Right kidney (tissue), 1 donor: ENCODE measurements around the gene BNIP5.
"Not testable (repeated sequence)": the region's sequence is repeated elsewhere in the genome, so short reads cannot be mapped to it uniquely, and the experiment has no call there.

ENCODE experiments used
- DNase-seq: peaks from one replicate; pipeline ENCODE4 v3.0.0-alpha.2; 2016

Gene BNIP5

GRCh38 chr6:36343109-36343680 lies 6.5 kb upstream of the BNIP5 start:
- DNase-seq = no peak

- DNase-seq = peak; percentile 76
Measured at GRCh38 chr6:36340618-36341454, 4.1 kb upstream of the BNIP5 start.

DNA sequence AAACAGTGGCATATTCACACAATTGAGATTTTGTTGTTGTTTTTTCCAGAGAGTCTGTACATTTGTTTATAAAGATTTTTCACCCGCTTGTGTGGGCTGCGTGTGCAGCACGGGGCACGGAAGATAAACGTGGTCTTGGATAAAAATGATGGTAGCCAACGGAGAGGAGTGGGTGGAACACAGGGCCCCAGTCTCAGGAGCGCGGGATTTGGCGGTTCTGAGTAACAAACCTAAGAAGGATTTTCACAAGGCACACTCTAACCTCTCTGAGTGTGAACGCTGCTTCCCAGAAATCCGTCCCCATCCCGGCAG lies 3.6 kb upstream of the BNIP5 start:
- DNase-seq = no peak

DNA sequence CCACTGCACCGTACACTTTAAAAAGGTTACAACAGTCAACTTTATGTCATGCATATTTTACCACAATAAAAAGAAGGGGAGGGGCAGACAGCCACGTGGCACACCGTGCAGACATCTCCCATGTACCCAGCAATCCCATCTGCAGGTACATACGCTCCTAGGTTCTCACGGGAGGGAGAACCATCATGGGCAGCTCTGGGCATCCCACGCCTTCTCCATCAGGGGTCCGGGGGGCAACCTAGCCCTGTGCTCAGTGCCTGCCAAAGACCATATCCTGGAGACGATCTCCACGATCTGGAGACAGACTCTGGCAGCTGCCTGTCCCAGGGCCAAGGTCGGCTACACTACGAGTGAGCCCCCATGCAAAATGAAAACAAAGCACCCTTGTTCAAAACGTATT lies 2.5 kb upstream of the BNIP5 start:
- DNase-seq = no peak

- not testable (repeated sequence) for DNase-seq
Measured at GRCh38 chr6:36338223-36338622, 1.5 kb upstream of the BNIP5 start.

GRCh38 chr6:36337814-36338213 lies 1.1 kb upstream of the BNIP5 start:
- no peak for DNase-seq

DNA sequence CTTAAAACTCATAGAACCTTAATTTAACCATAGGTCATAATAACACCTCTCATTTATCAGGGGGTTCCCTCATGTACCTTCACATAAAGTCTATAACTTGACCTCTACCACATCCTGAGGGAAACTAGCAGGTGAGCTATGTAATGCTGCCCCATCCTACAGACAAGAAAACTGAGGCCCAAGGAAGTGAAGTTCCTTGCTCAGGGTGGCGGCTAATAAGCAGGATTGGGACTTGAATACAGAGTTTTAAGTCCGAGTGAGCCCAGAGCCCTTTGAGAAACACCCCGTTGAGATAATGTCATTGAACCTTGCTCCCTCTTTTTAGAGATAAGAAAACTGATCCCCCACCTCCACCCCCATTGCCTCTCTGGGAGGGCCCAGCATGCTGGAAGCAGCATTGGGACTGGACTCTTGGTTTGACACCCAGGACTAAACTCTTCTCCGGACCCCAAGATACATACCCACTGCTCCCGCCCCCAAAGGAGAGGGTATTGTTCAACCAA lies 429 bp downstream of the BNIP5 start:
- no peak for DNase-seq

DNA sequence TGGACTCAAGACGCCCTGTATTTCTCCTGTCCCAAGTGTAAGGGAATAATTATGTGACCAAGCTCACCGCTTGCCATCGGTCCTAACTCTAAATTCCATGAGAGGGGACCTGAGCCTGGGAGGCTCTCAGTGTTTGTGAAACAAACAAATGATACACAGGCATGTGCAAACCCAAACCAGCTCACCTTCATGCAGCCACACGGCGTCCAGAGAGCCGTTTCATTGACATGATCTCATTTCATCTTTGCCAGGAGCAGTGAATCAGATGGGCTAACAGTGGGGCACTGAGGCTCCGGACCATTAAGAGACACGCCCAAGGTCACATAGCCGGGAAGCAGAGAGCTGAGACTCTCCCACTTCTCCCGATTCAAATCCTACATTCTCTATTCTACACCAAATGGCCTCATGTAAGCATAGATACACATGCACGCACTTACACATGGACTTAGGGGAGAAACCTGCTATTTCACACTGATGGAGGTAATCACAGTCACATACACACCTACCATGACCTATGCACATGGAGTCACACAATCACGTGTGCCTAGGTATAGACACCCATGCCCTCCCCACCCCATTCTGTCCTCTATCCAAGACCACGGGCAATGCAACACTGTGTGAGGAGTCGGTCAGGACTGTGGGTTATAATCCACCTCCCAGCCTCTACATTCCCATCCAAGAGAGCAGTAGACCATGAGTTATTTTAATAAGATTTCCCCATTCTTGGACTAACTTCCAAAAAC lies 1.1 kb downstream of the BNIP5 start:
- DNase-seq = no peak

DNA sequence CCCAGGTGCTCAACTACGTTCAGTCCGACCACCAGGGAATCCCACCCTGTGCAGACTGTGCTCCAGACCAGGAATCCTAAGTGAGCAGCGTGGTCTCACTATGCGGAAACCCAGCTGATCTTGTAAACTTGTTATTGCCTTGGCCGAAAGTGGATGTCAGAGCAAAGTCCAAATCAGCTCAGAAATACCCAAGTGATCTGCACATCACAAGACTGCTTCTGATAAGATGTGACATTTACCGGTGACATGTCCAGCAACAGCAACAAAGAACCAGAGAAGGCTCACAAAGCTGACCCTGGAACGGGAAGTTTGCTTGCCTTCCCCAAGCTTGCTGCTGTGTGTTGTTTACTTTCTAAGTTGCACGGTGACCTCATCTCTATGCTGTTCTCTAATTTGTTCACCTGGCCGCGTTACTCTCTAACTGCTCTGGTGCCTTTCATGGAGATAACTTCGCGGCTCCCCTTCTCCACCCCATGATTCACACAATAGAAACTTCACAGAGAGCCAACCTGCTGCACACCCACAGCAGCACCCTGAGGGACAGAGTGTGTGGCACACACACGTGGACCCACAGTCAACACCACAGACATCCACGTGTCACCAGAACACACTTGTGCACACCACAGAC lies 1.7 kb downstream of the BNIP5 start:
- no peak for DNase-seq

DNA sequence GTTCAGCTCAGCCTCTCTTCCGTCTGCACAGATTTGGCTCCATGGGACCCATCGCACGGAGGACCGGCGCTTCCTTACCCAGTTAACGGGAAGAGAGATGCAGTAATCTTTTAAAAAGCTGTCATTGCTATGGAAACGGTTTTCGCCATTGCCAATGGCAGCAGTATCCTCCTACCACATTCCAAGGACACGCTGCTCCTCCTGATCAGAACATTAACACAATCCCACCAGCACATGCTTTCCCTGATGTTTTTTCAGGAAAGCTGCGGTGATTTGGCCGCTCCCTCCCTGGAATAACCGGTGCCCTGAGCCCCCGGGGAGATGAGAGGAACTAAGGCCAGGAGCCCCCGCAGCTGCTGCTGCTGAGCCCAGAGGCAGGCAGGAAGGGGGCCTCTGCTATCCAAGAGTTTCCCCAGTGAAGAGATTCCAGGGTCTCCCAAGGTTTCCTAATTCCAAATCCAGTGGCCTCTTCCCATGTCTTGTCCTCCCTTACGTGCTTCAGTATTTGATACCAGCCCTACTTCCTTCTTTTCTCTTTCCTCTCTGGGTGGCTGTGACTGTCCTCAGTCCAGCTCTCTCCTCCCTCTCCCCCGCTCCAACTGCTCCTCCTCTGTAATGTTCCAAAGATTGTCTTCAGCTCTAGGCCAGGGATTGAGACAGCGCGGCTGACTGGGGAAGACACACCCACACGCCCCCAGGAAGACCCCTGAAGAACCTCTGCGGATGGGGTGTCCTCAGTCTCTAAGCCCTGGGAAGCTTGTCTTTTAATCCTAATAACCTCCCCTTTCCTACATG lies 2.6 kb downstream of the BNIP5 start:
- peak; percentile 41 for DNase-seq

DNA sequence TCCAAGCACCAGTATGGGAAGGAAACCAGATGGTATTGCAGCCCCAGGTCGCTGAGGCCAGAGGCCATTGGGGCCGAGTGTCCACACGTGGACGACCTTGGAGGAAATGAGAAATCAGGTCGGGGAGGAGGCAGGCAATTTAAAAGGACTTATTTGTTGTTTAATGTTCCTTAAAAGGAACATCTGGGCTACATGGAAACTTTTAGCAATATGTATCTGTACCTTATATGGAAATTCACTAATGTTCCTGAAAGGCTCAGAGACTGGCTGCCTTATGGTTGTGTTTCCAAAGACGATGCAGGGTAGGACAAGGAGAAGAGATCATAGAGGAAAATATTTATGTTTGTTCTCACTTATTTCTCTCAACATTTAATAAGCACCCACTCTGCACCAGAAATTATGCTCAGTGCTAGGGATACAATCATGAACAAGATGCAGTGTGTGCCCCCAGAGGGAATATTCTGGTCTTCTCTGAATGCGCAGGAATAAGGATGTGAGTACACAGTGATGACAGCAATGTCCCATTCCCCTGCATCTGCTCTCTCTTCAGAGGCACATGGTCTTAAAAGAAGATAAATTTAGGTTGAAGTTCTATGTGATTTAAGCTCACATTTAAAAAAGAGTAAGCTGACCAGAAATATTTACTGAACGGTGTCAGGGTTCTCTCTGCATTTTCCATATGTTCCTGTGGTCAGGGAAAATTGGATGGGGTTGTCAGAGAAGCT lies 3.4 kb downstream of the BNIP5 start:
- DNase-seq = no peak

- DNase-seq = no peak
Measured at GRCh38 chr6:36331381-36331780, 5.3 kb downstream of the BNIP5 start.

GRCh38 chr6:36330366-36330765 lies 6.3 kb downstream of the BNIP5 start:
- no peak for DNase-seq

GRCh38 chr6:36329798-36330291 lies 6.8 kb downstream of the BNIP5 start:
- DNase-seq = peak; percentile 45

GRCh38 chr6:36328600-36328999 lies 8.1 kb downstream of the BNIP5 start:
- DNase-seq = no peak

DNA sequence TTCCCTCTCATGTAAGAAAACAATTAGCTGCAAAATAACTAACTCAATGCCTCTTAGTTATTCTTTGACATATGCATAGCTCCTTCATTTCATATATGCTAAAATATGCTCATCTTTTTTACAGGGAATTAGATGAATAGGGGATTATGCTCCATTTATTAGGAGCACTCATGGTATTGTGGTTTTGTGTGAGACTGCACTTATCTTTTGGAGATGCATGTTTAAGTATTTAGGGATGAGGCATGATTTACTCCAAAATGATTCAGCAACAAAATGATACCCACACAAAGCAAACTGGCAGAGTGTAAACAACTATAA lies 8.8 kb downstream of the BNIP5 start:
- DNase-seq = no peak

DNA sequence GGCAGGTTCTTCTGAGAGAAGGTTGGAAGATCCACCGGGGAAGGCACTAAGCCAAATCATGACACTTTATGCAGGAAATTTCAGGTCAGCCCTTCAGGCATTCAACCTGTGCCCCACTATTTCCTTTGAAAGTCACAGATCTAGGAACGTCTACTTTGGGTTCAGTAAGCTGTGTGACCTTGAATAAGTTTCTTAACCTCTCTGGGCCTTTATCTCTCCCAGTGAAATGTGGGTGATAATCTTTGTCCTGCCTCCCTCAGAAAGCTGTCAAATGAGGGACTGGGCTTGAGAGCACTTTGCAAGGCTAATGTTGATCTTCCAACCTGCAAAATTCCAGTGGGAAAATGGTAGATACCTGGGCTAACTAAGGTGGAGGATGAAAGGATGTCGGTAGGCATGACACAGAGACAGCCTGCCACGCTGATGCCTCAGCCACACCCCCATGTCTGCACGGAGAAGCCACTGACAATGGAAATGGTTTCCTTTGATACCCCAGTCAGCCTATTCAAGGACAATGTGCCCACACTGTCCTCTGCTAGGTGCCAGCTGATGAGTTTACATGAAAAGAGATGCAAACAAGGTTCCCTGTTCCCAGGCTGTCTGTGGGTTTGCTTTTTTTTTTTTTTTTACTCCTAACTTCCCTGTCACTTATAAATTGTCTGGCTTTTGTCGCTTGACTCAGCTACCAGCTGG lies 9.3 kb downstream of the BNIP5 start:
- no peak for DNase-seq

DNA sequence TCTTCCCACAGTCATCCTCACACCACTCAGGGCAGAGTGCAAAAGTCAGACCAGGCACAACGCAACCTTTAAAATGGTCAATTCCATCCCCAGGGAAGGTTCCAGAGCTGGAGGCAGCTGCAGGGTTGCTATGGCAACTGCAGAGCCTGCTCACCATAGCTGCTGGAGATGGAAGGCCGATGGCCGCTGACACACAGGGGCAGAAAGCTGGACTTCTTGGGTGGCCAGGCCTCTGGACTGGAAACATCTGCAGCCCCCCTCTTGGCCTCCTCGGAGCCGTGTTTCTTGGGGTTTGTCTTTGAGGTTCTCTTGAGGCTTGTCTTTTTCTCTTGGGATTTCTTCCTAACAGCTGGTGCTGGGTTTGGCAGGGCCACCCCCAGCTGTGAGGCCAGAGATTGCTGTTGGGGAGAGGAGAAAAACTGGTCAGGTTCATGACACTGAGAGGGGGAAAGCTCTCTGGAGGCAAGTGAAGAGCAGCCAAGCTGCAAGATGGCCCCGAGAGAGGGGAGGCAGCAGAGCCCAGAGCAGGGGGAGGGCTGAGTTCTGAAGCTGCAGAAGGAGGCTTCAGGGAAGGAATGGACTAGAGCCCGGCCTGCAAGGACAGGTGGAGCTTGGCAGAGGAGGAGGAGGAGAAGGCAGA lies 10.2 kb downstream of the BNIP5 start:
- DNase-seq = peak; percentile 47

- no peak for DNase-seq
Measured at GRCh38 chr6:36324715-36325114, 12.0 kb downstream of the BNIP5 start.

- DNase-seq = no peak
Measured at GRCh38 chr6:36324191-36324590, 12.5 kb downstream of the BNIP5 start.
